Endothelial cell of umbilical vein (primary cell): ENCODE measurements around the gene CD83. TPM values are rescaled to one million over a fixed set of nuclear protein-coding genes. Genes with fewer than 3 reads are reported as not detected.

Source experiments
- BruUV-seq: library from RNA; stranded (reverse); fragments of 400-500 nt; replicated peaks from 2 replicates; lab custom pipeline; 2021; lab: Mats Ljungman, UMichigan
- CTCF ChIA-PET: fragments of 300-600, 350-600 bp; sonication (Branson Sonifier 250); formaldehyde crosslinking; loops from one replicate; lab custom pipeline; 2021; ENCODE audit warnings: antibody characterized with exemption, inconsistent platforms; lab: Charles Lee
- POLR2A ChIA-PET: fragments of 300-600, 350-600 bp; sonication (Branson Sonifier 250); formaldehyde crosslinking; loops from one replicate; lab custom pipeline; 2021; ENCODE audit warnings: antibody characterized with exemption, inconsistent platforms; lab: Charles Lee
- DNase-seq: peaks from one replicate; pipeline ENCODE4 v3.0.0-alpha.2; 2011; ENCODE audit warnings: low read depth, low spot score
- FAIRE-seq: peaks from 2 replicates; lab custom pipeline; 2011; peaks lifted over from hg19 to GRCh38; lab: Jason Lieb, UNC
- H2AFZ ChIP-seq: 2 replicates; pipeline ENCODE4 v1.6.0; 2012; ENCODE audit warnings: low read depth, low read length, control low read depth, inconsistent platforms
- H3K27ac ChIP-seq: 2 replicates; pipeline ENCODE4 v1.5.1; 2011; ENCODE audit warnings: low read depth, mild to moderate bottlenecking, control low read depth, low read length, moderate library complexity; ENCODE audit not compliant: insufficient read depth
- H3K27me3 ChIP-seq, 2 experiments: 2 replicates each; pipeline versions ENCODE4 v1.6.0 to v1.6.1; 2011; ENCODE audit warnings: low read length in 2 of 2, mixed read lengths in 1 of 2; ENCODE audit not compliant: control insufficient read depth in 2 of 2, insufficient read depth in 2 of 2
- H3K36me3 ChIP-seq, 2 experiments: 2 replicates in 1 of 2; 3 replicates in 1 of 2; pipeline ENCODE4 v1.5.1; 2011; ENCODE audit warnings: low read length in 2 of 2, mild to moderate bottlenecking in 1 of 2, moderate library complexity in 1 of 2; ENCODE audit not compliant: control insufficient read depth in 2 of 2, insufficient read depth in 2 of 2; ENCODE audit errors: extremely low read depth in 1 of 2
- H3K4me1 ChIP-seq: 3 replicates; pipeline ENCODE4 v1.5.1; 2011; ENCODE audit warnings: mild to moderate bottlenecking, low read length; ENCODE audit not compliant: control insufficient read depth, insufficient read depth; ENCODE audit errors: extremely low read depth
- H3K4me2 ChIP-seq: 2 replicates; pipeline ENCODE4 v1.6.1; 2011; ENCODE audit warnings: low read length, control low read depth, mixed read lengths; ENCODE audit not compliant: insufficient read depth
- H3K4me3 ChIP-seq, 3 experiments: fragments of 200-600 bp in 1 of 3; sonication (generic), shearing (Covaris generic) in 1 of 3; replicated peaks in 1 of 3; 2 replicates each; pipeline ENCODE4 v1.5.1; 2011 to 2016; ENCODE audit warnings: control low read depth in 3 of 3, low read length in 3 of 3, mild to moderate bottlenecking in 2 of 3, inconsistent platforms in 1 of 3, low read depth in 1 of 3, moderate library complexity in 1 of 3; ENCODE audit not compliant: insufficient read depth in 1 of 3
- H3K79me2 ChIP-seq: 2 replicates; pipeline ENCODE4 v1.6.0; 2012; ENCODE audit warnings: low read length, inconsistent platforms; ENCODE audit not compliant: control insufficient read depth, insufficient read depth
- H3K9ac ChIP-seq: replicated peaks from 2 replicates; pipeline ENCODE3; 2011; ENCODE audit warnings: low read length, control low read depth; ENCODE audit not compliant: insufficient read depth; ENCODE audit errors: extremely low read depth
- H3K9me1 ChIP-seq: replicated peaks from 3 replicates; pipeline ENCODE4 v1.6.0; 2011; ENCODE audit warnings: mild to moderate bottlenecking, low read length; ENCODE audit not compliant: control insufficient read depth, insufficient read depth; ENCODE audit errors: extremely low read depth
- H3K9me3 ChIP-seq: replicated peaks from 2 replicates; pipeline ENCODE4 v1.5.1; 2012; ENCODE audit warnings: low read length, inconsistent platforms; ENCODE audit not compliant: control insufficient read depth, insufficient read depth
- H4K20me1 ChIP-seq: replicated peaks from 2 replicates; pipeline ENCODE3; 2011; ENCODE audit warnings: mild to moderate bottlenecking, low read length; ENCODE audit not compliant: control insufficient read depth, insufficient read depth; ENCODE audit errors: extremely low read depth
- EZH2 ChIP-seq: IDR thresholded peaks from 2 replicates; pipeline ENCODE4 v1.6.1; 2012; ENCODE audit warnings: borderline replicate concordance, low read depth, mild to moderate bottlenecking, moderate library complexity, low read length, inconsistent platforms; ENCODE audit not compliant: severe bottlenecking
- FOS ChIP-seq: IDR thresholded peaks from 2 replicates; pipeline ENCODE4 v1.6.1; 2011; ENCODE audit warnings: mild to moderate bottlenecking, low read length, moderate library complexity, borderline replicate concordance; ENCODE audit not compliant: insufficient read depth
- GATA2 ChIP-seq: IDR thresholded peaks from 2 replicates; pipeline ENCODE4 v1.7.0; 2011; ENCODE audit warnings: low read depth, mild to moderate bottlenecking, moderate library complexity, mixed read lengths, low read length; ENCODE audit not compliant: insufficient read length, insufficient read depth
- JUN ChIP-seq: IDR thresholded peaks from 2 replicates; pipeline ENCODE4 v1.6.1; 2011; ENCODE audit warnings: borderline replicate concordance, low read depth; ENCODE audit not compliant: insufficient read length, insufficient read depth
- MAX ChIP-seq: IDR thresholded peaks from 2 replicates; pipeline ENCODE4 v1.6.1; 2011; ENCODE audit not compliant: insufficient read depth, insufficient read length
- MYC ChIP-seq: IDR thresholded peaks from one replicate; pipeline ENCODE4 v1.6.1; 2011; ENCODE audit warnings: mild to moderate bottlenecking, low read depth, low read length
- POLR2A ChIP-seq: IDR thresholded peaks from 2 replicates; pipeline ENCODE4 v1.6.1; 2012; ENCODE audit warnings: low read depth, mild to moderate bottlenecking, control low read depth, low read length
- POLR2AphosphoS5 ChIP-seq: IDR thresholded peaks from 2 replicates; pipeline ENCODE4 v1.6.1; 2012; ENCODE audit warnings: low read depth, mild to moderate bottlenecking, control low read depth, low read length, moderate library complexity; ENCODE audit not compliant: insufficient read depth
- dilution Hi-C: fragments of 300-500 bp; cut with MboI; formaldehyde crosslinking; loops from one replicate; pipeline ENCODE4 v1.15.0; 2019; ENCODE audit warnings: low sequenced_read_pairs; ENCODE audit not compliant: extremely low pct_ligation_motif_present
- intact Hi-C: fragments of 100-400 bp; cut with micrococcal nuclease; formaldehyde crosslinking; loops from one replicate; pipeline ENCODE4 v1.10.0; 2022
- polyA plus RNA-seq, 4 experiments: library from polyadenylated mRNA; depleted of rRNA in 3 of 4; stranded (reverse) in 3 of 4; unstranded in 1 of 4; fragments of >200 nt; gene quantifications; 2 replicates each; pipeline versions ENCODE4 v1.2.1 to v1.2.3, GENCODE V29; 2011 to 2012; ENCODE audit warnings: missing spikeins in 1 of 4
- total RNA-seq: library from RNA; stranded (reverse); gene quantifications from 2 replicates; pipeline ENCODE4 v1.2.3, GENCODE V29; 2021
- TF ChIP-seq, protein P1 (sequence below), 2 donors: IDR thresholded peaks; 1 replicate in 1 of 2; 2 replicates in 1 of 2; pipeline ENCODE4 v1.5.1; 2011; ENCODE audit warnings: low read length in 2 of 2, mild to moderate bottlenecking in 2 of 2, moderate library complexity in 2 of 2, control low read depth in 1 of 2, inconsistent platforms in 1 of 2, low read depth in 1 of 2; ENCODE audit not compliant: insufficient read depth in 1 of 2; ENCODE audit errors: extremely low read depth in 1 of 2

The CD83 gene
- total and polyA plus RNA-seq, 2 donors (not counting 3 experiments of a cell fraction or from before 2014, with no cell fraction given), result 0.40 to 0.46 TPM

DNA sequence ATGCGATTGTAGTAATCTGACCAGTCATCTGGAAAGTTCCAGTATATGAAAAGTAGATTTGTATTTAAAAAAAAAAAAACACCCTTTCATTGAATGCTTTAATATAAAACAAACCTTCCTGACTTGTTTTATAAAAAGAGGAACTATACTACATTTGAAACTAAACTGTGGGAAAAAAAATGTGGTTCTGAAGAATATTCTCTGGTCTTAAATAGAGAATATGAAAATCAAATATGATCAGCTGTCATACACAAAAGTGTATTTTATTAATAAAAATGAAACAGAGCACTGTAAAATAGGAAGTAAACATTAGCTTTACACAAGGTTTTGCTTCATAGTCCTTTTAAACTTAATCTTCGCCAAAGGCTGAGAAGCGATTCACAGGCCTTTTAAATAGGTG, 25.3 kb upstream of the CD83 start:
- BruUV-seq, result no TSS peak
- POLR2A ChIA-PET, result no interaction called here
- Histone ChIP-seq H3K9me1 (no peaks in the 10 kb centered on the region), H3K79me2 (no peaks in the 10 kb centered on the region), H3K9me3 (no peaks in the 10 kb centered on the region), H3K27ac (no peak overlapping the region), H3K4me1 (no peaks in the 10 kb centered on the region), H3K27me3 (no peaks in the 10 kb centered on the region), H3K36me3 (no peaks in the 10 kb centered on the region), H3K4me3 (no peak overlapping the region), H2AFZ (no peak overlapping the region), H3K9ac (no peak overlapping the region), H4K20me1 (no peaks in the 10 kb centered on the region), H3K4me2 (no peak overlapping the region)
- DNase-seq (no peak), FAIRE-seq (no peak)
- dilution Hi-C loops, result no loop called here
- intact Hi-C loops, result no loop called here
- no peak for TF ChIP-seq FOS
- TF ChIP-seq MAX, result no peak
- TF ChIP-seq POLR2AphosphoS5, result no peak
- no peak for TF ChIP-seq POLR2A
- TF ChIP-seq, protein P1, sequence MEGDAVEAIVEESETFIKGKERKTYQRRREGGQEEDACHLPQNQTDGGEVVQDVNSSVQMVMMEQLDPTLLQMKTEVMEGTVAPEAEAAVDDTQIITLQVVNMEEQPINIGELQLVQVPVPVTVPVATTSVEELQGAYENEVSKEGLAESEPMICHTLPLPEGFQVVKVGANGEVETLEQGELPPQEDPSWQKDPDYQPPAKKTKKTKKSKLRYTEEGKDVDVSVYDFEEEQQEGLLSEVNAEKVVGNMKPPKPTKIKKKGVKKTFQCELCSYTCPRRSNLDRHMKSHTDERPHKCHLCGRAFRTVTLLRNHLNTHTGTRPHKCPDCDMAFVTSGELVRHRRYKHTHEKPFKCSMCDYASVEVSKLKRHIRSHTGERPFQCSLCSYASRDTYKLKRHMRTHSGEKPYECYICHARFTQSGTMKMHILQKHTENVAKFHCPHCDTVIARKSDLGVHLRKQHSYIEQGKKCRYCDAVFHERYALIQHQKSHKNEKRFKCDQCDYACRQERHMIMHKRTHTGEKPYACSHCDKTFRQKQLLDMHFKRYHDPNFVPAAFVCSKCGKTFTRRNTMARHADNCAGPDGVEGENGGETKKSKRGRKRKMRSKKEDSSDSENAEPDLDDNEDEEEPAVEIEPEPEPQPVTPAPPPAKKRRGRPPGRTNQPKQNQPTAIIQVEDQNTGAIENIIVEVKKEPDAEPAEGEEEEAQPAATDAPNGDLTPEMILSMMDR (IDR thresholded peaks at IDR 0.05; ENCODE audit: extremely low read depth in 1 of 2, insufficient read depth in 1 of 2, low read depth in 1 of 2, low read length in 2 of 2), result no peak
- TF ChIP-seq GATA2, result no peak
- no peak for TF ChIP-seq MYC
- no peak for TF ChIP-seq JUN
- no peak for TF ChIP-seq EZH2
- CTCF ChIA-PET, result no interaction called here
